Transverse colon (tissue), 4 donors: ENCODE data around the gene DACT2. TPM values are rescaled to one million over a fixed set of nuclear protein-coding genes. Genes with fewer than 3 reads are reported as not detected.

Experiments
- DNase-seq: peaks from one replicate; pipeline ENCODE4 v3.0.0-alpha.2; 2019
- H3K27ac ChIP-seq, 4 donors: fragments of 200-600 bp; sonication (generic); 2 replicates each; pipeline ENCODE4 v1.5.1; 2016 to 2018; ENCODE audit warnings: inconsistent platforms in 4 of 4
- H3K27me3 ChIP-seq: fragments of 200-600 bp; sonication (generic); 2 replicates; pipeline ENCODE4 v1.5.1; 2017; ENCODE audit warnings: inconsistent platforms
- H3K36me3 ChIP-seq, 4 donors: fragments of 200-600 bp; sonication (generic); 2 replicates each; pipeline ENCODE4 v1.5.1; 2017 to 2019; ENCODE audit warnings: inconsistent platforms in 4 of 4
- H3K4me1 ChIP-seq, 4 donors: fragments of 200-600 bp; sonication (generic); 2 replicates each; pipeline ENCODE4 v1.5.1; 2017 to 2020; ENCODE audit warnings: inconsistent platforms in 4 of 4
- H3K4me3 ChIP-seq, 4 donors: fragments of 200-600 bp; sonication (generic); 1 replicate in 1 of 4; 2 replicates in 3 of 4; pipeline versions ENCODE4 v1.5.1 to v1.6.1; 2017 to 2019; ENCODE audit warnings: inconsistent platforms in 4 of 4
- H3K9me3 ChIP-seq, 2 donors: fragments of 200-600 bp; sonication (generic); 2 replicates each; pipeline ENCODE4 v1.5.1; 2017 to 2019; ENCODE audit warnings: inconsistent platforms in 2 of 2
- CTCF ChIP-seq, 5 experiments: fragments of 200-600 bp in 3 of 5; fragments of 450-650 bp in 2 of 5; sonication (generic) in 3 of 5; IDR thresholded peaks; 1 replicate in 2 of 5; 2 replicates in 3 of 5; pipeline ENCODE4 v1.5.1; 2016 to 2017; ENCODE audit warnings: antibody characterized with exemption in 5 of 5, inconsistent platforms in 3 of 5, mild to moderate bottlenecking in 2 of 5, moderate library complexity in 1 of 5
- EP300 ChIP-seq: sonication (generic); formaldehyde crosslinking; IDR thresholded peaks from one replicate; pipeline ENCODE4 v1.6.1; 2017; ENCODE audit warnings: antibody characterized with exemption, low read depth
- POLR2A ChIP-seq: fragments of 450-650 bp; IDR thresholded peaks from one replicate; pipeline ENCODE4 v1.6.1; 2016; ENCODE audit warnings: antibody characterized with exemption, mild to moderate bottlenecking, moderate library complexity
- POLR2AphosphoS5 ChIP-seq, 3 donors: sonication (generic); formaldehyde crosslinking; IDR thresholded peaks; one replicate each; pipeline ENCODE4 v1.6.1; 2016; ENCODE audit warnings: antibody characterized with exemption in 3 of 3
- WGBS, 2 donors: methylation state at CpG; one replicate each; pipeline ENCODE4 v1.1.5; 2018; ENCODE audit warnings: low coverage in 1 of 2; 5-methylcytosine and 5-hydroxymethylcytosine counted together
- in situ Hi-C, 4 donors: fragments of 200-750 bp; cut with MboI; loops; one replicate each; pipeline versions ENCODE4 v1.15.0 to v1.15.1; 2017; ENCODE audit warnings: low sequenced_read_pairs in 3 of 4, low pct_ligation_motif_present in 1 of 4, low pct_unique_long_range_greater_than_20kb in 1 of 4
- intact Hi-C: fragments of 100-400 bp; cut with DNase I; formaldehyde crosslinking; loops from one replicate; pipeline ENCODE4 v1.15.1; 2023; ENCODE audit warnings: low total_unique reads
- total RNA-seq, 4 donors: library from RNA; depleted of rRNA; stranded (reverse); fragments of >200 nt; gene quantifications; one replicate each; pipeline ENCODE4 v1.1.0, GENCODE V29; 2016

Gene DACT2
- total RNA-seq, 4 donors from 2014 or later = 2.4 to 2.6 TPM; not detected in 2

- H3K4me1 ChIP-seq = peaks cover 0 to 11% (median 7%) of the 10 kb centered on the region in 4 donors
- TF ChIP-seq POLR2A (no peak), EP300 (no peak), CTCF (IDR thresholded peaks at IDR 0.05) (no peak), POLR2AphosphoS5 (IDR thresholded peaks at IDR 0.05) (no peak)
- no peaks in the 10 kb centered on the region for H3K36me3 ChIP-seq
- in situ Hi-C loops (no loop called here), intact Hi-C loops (no loop called here)
- H3K27ac ChIP-seq = no peak overlapping the region
- WGBS, 2 donors = 88% methylated on average over 10 of the region's 10 CpGs; no CpG with 5 or more reads in 1 of the 2 donors
- no peak overlapping the region for H3K4me3 ChIP-seq
- no peaks in the 10 kb centered on the region for H3K27me3 ChIP-seq
- no peaks in the 10 kb centered on the region for H3K9me3 ChIP-seq
- no peak for DNase-seq
Observed at GRCh38 chr6:168310945-168311344, 8.6 kb downstream of the DACT2 start.

- DNase-seq = no peak
- in situ Hi-C loops = no loop called here
- H3K27ac ChIP-seq = no peak overlapping the region
- no peak overlapping the region for H3K4me3 ChIP-seq
- H3K9me3 ChIP-seq = no peaks in the 10 kb centered on the region
- H3K27me3 ChIP-seq = no peaks in the 10 kb centered on the region
- H3K36me3 ChIP-seq = no peaks in the 10 kb centered on the region
- TF ChIP-seq EP300 = no peak
- TF ChIP-seq POLR2AphosphoS5 (IDR thresholded peaks at IDR 0.05) = no peak
- no peak for TF ChIP-seq POLR2A
- no peak for TF ChIP-seq CTCF (IDR thresholded peaks at IDR 0.05)
- 89% methylated on average over 11 of the region's 11 CpGs; no CpG with 5 or more reads in 1 of the 2 donors for WGBS, 2 donors
- H3K4me1 ChIP-seq = peaks cover 0 to 11% (median 7%) of the 10 kb centered on the region in 4 donors
- intact Hi-C loops = no loop called here
Observed at GRCh38 chr6:168310403-168310802, 9.2 kb downstream of the DACT2 start.

- no peaks in the 10 kb centered on the region for H3K27me3 ChIP-seq
- peaks cover 0 to 11% (median 7%) of the 10 kb centered on the region in 4 donors for H3K4me1 ChIP-seq
- in situ Hi-C loops (no loop called here), intact Hi-C loops (no loop called here)
- no peak for DNase-seq
- H3K27ac ChIP-seq = no peak overlapping the region
- no peaks in the 10 kb centered on the region for H3K9me3 ChIP-seq
- TF ChIP-seq POLR2AphosphoS5 (IDR thresholded peaks at IDR 0.05) (no peak), EP300 (no peak), CTCF (IDR thresholded peaks at IDR 0.05) (no peak), POLR2A (no peak)
- 89 to 96% methylated on average over 5 to 15 of the region's 15 CpGs for WGBS, 2 donors
- H3K36me3 ChIP-seq = no peaks in the 10 kb centered on the region
- no peak overlapping the region for H3K4me3 ChIP-seq
Observed at GRCh38 chr6:168309997-168310396, 9.6 kb downstream of the DACT2 start.

GRCh38 chr6:168309183-168309582 is 10.4 kb downstream of the DACT2 start:
- H3K9me3 ChIP-seq = no peaks in the 10 kb centered on the region
- H3K4me3 ChIP-seq = no peak overlapping the region
- in situ Hi-C loops (no loop called here), intact Hi-C loops (no loop called here)
- no peak for TF ChIP-seq POLR2A
- TF ChIP-seq CTCF (IDR thresholded peaks at IDR 0.05) = no peak
- no peak for TF ChIP-seq POLR2AphosphoS5 (IDR thresholded peaks at IDR 0.05)
- no peak for TF ChIP-seq EP300
- H3K36me3 ChIP-seq = no peaks in the 10 kb centered on the region
- H3K27me3 ChIP-seq = no peaks in the 10 kb centered on the region
- H3K27ac ChIP-seq = no peak overlapping the region
- DNase-seq = no peak
- 93% methylated on average over 24 of the region's 30 CpGs; no CpG with 5 or more reads in 1 of the 2 donors for WGBS, 2 donors
- peaks cover 0 to 11% (median 7%) of the 10 kb centered on the region in 4 donors for H3K4me1 ChIP-seq
